Measurements from ENCODE around the gene OR2T10.
"Not testable (repeated sequence)": the region's sequence is repeated elsewhere in the genome, so short reads cannot be mapped to it uniquely, and the experiment has no call there.

Gene OR2T10

DNA sequence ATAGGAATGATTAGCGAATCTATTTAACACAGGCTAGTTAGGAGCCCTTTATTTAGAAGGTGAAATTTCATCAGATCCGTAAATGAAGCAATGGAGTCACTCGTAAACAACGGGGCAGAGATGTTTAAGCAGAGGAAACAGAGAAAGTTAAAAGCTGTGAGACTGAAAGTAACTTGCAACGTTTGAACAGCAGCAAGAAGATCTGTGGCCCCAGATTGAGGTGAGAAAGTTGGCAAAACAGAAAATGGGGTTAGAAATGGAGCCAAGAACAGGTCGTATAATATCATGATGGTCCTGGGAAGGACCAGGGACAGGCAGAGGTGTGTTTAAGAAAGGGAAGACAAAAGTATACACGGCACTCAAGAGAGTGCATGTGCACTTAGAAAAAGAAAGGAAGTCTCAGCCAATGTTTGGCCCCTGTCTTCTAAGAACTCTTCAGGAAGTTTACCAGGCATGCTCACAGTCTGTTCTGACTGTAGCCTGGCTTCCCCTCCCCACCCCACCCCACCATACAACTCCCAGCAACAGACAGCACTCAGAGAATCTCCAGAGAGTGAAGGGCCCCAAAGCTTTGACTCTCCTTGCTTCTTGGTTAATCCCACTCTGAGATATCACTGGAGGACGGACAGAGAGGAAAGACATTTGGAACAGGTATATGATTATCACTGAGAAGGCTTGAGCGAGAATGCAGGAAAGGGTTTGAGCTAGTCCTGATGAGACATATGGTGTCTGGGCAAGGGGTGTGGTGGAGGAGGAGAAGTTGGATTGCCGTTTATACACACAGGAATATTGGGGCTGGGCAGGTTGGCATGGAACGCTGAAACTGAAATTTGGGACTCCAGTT lies 31.7 kb downstream of the OR2T10 start:
- POLR2A ChIA-PET (ENCODE audit: low non-redundant PET); DNase-seq (ENCODE audit: low spot score); H3K27ac ChIP-seq: not testable (repeated sequence)
- CTCF ChIA-PET: interaction anchor here (0.5 kb wide), 1 partner anchor 209 kb away, joined by 3 read pairs; no protein-coding TSS in a partner anchor

DNA sequence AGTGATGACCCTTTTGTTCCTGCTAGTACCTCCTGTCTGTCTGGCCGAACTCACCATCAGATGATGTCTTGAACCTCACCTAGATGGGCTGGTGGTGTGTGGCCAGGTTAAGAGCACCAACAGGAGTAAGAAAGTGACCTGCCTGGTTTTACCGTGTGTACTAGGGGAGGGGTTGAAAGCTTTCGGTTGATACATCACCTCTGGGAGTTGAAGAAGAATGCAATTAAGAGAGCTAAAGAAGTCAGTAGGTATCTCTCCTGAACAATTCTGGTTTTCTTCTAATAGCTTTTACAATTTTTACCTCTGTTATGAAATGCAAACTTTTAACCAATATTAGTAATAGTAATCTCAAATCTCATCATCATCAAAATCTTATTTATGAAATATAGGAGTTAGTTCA lies 34.8 kb downstream of the OR2T10 start, which contains the start of gene OR2T29:
TSS of gene OR2T29 (minus strand) at position 101 of the 400 bp plus-strand sequence. CDS start 3,281 bp downstream, outside the sequence.
- CTCF ChIA-PET; H3K27ac ChIP-seq; DNase-seq (ENCODE audit: low spot score); POLR2A ChIA-PET (ENCODE audit: low non-redundant PET): not testable (repeated sequence)

DNA sequence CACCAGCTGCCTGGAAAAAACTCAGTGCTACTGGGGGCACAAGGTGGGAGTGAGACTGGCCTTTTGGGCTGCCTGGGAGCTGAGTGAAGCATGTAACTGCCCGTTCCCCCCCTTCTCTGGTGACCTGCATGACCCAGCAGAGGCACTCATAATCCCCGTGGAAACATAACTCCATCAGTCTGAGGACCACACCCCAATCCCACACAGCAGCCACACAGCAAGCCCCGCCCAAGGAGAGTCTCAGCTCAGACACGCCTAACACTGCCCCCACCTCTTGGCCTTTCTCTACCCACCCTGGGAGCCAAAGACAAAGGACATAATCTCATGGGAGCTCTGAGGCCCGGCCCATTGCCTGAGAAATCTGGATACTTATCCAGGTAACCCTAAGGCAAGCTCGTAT lies 46.5 kb downstream of the OR2T10 start:
- POLR2A ChIA-PET (ENCODE audit: low non-redundant PET); CTCF ChIA-PET; DNase-seq (ENCODE audit: low spot score); H3K27ac ChIP-seq: not testable (repeated sequence)

DNA sequence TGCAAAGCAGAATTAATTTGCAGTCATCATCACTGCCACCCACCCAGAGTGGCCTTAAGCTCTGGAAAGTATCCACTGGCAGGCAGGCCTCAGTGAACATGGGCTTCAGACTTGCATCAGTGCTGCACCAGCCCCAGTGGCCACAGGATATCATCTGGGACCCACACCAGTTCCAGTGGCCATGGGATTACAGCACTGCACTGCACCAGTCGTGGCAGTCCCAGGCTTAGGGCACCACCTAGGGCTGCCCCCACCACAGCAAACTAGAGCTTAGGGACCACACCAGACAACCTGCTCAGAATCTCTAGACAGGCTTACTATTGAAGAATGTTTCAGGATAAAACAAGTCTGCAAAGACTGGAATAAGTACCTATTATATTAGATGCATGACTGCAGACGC lies 50.1 kb downstream of the OR2T10 start:
- H3K27ac ChIP-seq; POLR2A ChIA-PET (ENCODE audit: low non-redundant PET); DNase-seq (ENCODE audit: low spot score); CTCF ChIA-PET: not testable (repeated sequence)
